HG03095 (cell line): ENCODE measurements around the gene ZNRD2.

Source experiments
- ATAC-seq: cut with Tn5 transposase; IDR thresholded peaks from one replicate; pipeline ENCODE4 v1.9.1; 2021; ENCODE audit warnings: moderate library complexity; ENCODE audit not compliant: unreplicated experiment

Gene ZNRD2

GRCh38 chr11:65572356-65573051, 2.2 kb downstream of the ZNRD2 start, which contains the start of gene FAM89B:
FAM89B (plus strand) TSS chr11:65572538; CDS start chr11:65572670, 132 bp downstream.
- no peak for ATAC-seq

- ATAC-seq = no peak
These were observed 3.3 kb downstream of the ZNRD2 start for GRCh38 chr11:65573391-65574079.

- ATAC-seq = peak; percentile 30
These were observed 4.0 kb downstream of the ZNRD2 start for GRCh38 chr11:65574109-65574810.

- ATAC-seq = no peak
These were observed 4.7 kb downstream of the ZNRD2 start for GRCh38 chr11:65574811-65575567.

GRCh38 chr11:65575568-65576231, 5.4 kb downstream of the ZNRD2 start, which contains the start of gene EHBP1L1:
EHBP1L1 (plus strand) TSS chr11:65576053; CDS start chr11:65576303, 250 bp downstream.
- ATAC-seq = no peak

- ATAC-seq = no peak
These were observed 6.1 kb downstream of the ZNRD2 start for GRCh38 chr11:65576232-65576866.

GRCh38 chr11:65576867-65577755, 6.8 kb downstream of the ZNRD2 start:
- ATAC-seq = no peak

- no peak for ATAC-seq
These were observed 7.5 kb downstream of the ZNRD2 start for GRCh38 chr11:65577756-65578109.

- ATAC-seq = no peak
These were observed 7.9 kb downstream of the ZNRD2 start for GRCh38 chr11:65578134-65578533.

- no peak for ATAC-seq
These were observed 8.4 kb downstream of the ZNRD2 start for GRCh38 chr11:65578667-65579066.

GRCh38 chr11:65579291-65579690, 9.0 kb downstream of the ZNRD2 start:
- ATAC-seq = no peak

GRCh38 chr11:65580031-65580692, 9.9 kb downstream of the ZNRD2 start:
- no peak for ATAC-seq

GRCh38 chr11:65580756-65581155, 10.5 kb downstream of the ZNRD2 start:
- ATAC-seq = no peak

- ATAC-seq = no peak
These were observed 11.7 kb downstream of the ZNRD2 start for GRCh38 chr11:65581928-65582327.

- no peak for ATAC-seq
These were observed 13.3 kb downstream of the ZNRD2 start for GRCh38 chr11:65583589-65583988.

- no peak for ATAC-seq
These were observed 13.8 kb downstream of the ZNRD2 start for GRCh38 chr11:65584106-65584505.

GRCh38 chr11:65584723-65585171, 14.5 kb downstream of the ZNRD2 start:
- no peak for ATAC-seq
